HG03378 (cell line): ENCODE measurements around the gene OBI1.
"Not testable (repeated sequence)": the region's sequence is repeated elsewhere in the genome, so short reads cannot be mapped to it uniquely, and the experiment has no call there.

Experiments used
- ATAC-seq: cut with Tn5 transposase; IDR thresholded peaks from one replicate; pipeline ENCODE4 v1.9.1; 2021; ENCODE audit warnings: mild to moderate bottlenecking, moderate library complexity; ENCODE audit not compliant: unreplicated experiment

Gene OBI1

GRCh38 chr13:78649997-78650716, 8.8 kb downstream of the OBI1 start:
- ATAC-seq: no peak

- not testable (repeated sequence) for ATAC-seq
These were observed 11.8 kb downstream of the OBI1 start for GRCh38 chr13:78647109-78647678.

GRCh38 chr13:78638216-78638615, 20.7 kb downstream of the OBI1 start:
- peak; percentile 75 for ATAC-seq

DNA sequence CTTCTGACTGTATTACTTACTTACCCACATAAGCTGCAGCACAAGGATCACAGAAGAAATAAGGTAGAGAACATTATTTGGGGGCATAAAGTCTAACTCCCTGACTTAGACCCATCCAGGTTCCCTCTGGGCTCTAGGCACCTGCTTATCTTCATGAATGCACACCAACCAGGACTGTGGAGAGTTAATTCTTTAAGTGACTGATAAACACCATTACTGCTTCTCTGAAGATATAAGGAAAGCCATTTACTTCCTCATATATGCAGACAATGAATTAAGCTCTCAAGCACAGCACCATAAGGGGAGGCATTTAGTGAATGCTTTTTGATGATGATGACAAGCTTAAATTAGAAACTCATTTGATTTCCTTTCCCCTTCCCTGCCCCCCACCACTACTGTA, 22.5 kb downstream of the OBI1 start:
- ATAC-seq: no peak

GRCh38 chr13:78632996-78633395, 26.0 kb downstream of the OBI1 start:
- no peak for ATAC-seq

DNA sequence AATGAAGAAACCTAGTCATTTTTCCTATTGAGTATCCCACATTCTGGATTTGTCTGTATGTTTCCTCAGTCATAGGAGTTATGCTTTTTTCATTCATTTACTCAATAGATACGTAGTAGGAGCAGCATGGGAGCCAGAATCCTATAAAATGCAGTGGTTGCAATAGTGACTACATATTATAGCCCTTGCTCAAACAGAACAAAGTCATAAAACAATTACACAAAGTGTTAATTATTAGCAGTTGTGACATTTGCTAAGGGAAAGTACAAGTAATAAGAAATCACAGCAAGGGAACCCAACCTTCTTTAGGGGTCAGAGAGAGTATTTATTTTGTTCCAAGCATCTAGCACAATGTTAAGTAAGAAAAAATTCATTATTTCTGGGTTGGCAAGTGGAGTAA, 27.9 kb downstream of the OBI1 start:
- ATAC-seq: no peak

DNA sequence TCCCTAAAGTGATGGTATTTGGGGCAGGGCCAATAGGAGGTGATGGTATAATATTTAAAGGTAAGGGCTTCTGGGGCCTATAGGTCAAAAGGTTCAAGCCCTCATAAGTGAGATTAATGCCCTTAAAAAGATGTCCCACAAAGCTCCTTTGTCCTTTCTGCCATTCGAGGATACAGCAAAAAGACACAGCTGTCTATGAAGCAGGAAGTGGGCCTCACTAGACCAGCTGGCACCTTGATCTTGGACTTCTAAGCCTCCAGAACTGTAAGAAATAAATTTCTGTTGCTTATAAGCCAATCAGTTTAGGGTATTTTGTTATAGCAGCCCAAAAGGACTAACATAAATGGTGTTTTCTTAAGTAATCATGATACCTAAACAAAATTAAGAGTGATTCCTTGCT, 28.4 kb downstream of the OBI1 start:
- no peak for ATAC-seq

GRCh38 chr13:78625384-78625783, 33.6 kb downstream of the OBI1 start:
- no peak for ATAC-seq

GRCh38 chr13:78623132-78623531, 35.8 kb downstream of the OBI1 start:
- no peak for ATAC-seq

- ATAC-seq: no peak
These were observed 38.0 kb downstream of the OBI1 start for GRCh38 chr13:78620936-78621470.

- no peak for ATAC-seq
These were observed 40.5 kb downstream of the OBI1 start for GRCh38 chr13:78618411-78618810.

DNA sequence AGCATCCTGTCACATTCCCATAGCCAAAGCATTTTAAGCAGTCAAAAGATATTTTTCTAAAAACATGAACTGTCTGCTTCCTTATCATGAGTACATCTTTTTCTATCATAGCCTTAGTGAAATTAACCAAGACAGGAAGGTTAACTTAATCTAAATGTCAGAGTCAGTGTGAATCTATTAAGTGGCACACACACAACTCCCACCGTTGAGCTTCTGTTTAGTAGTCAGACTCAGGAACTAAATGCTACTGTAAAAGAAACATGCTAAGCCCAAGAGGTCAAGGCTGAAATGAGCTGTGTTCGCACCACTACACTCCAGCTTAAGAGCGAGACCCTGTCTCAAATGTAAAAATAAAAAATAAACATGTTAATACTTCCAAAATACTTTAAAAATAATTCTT, 47.9 kb downstream of the OBI1 start:
- no peak for ATAC-seq

DNA sequence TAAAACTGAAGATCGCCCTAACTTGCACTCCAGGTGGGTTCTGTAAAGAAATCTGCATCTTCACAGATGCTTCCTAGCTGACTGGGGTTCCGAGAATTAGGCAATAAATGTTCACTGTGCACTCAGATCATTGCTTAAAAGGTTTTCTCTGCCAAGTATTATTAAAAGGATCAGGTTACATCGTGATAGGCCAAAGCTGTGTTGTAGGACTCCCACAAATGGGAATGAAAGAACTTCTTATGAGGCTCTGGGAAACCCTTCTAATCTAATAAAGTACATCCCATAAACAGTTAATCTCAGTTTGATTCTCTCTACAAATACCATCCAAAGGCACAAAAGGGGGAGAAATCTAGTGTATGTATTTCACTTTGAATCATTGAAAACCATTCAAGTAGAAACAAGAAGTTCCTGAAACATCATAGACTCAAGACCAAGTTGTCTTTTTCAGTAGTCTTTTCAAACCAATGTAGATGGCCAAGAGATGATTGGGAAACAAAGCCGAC, 48.5 kb downstream of the OBI1 start:
- no peak for ATAC-seq

- ATAC-seq: no peak
These were observed 49.3 kb downstream of the OBI1 start for GRCh38 chr13:78609464-78610205.

GRCh38 chr13:78608688-78609463, 50.1 kb downstream of the OBI1 start:
- ATAC-seq: no peak

GRCh38 chr13:78608252-78608687, 50.7 kb downstream of the OBI1 start:
- ATAC-seq: no peak

DNA sequence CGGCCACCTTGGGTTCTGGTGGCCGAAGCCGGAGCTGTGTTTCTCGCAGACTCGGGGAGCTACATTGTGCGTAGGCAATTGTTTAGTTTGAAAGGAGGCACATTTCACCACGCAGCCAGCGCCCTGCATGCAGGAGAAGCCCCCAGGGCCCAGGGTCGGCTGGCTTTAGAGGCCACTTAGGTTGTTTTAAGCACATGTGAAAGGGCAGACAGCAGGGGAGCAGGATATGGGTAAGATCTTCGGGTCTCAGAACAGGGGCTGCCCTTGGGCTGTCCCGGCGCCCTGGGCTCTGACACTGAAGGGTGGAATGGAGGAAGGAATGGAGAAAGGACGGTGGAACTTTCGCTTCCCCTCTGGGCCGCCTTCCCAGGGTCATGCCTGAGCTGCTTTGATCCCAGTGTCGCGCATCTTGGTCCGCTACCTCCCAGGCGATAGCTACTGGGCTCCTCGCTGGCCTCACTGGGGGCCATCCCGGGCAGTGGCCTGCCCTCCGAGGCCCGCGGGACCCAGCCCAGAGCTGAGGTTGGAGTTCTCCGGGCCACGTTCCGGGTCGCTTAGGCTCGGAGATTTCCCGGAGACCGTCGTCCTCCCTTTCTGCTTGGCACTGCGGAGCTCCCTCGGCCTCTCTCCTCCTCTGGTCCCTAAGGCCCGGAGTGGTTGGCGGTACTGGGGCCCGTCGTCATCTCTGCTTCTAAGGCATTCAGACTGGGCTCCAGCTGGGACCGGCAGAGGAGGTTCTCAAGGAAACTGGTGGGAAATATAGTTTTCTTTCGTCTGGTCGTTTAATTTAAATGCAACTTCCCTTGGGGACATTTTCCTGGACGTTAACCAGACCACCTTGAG, 51.3 kb downstream of the OBI1 start:
- no peak for ATAC-seq

DNA sequence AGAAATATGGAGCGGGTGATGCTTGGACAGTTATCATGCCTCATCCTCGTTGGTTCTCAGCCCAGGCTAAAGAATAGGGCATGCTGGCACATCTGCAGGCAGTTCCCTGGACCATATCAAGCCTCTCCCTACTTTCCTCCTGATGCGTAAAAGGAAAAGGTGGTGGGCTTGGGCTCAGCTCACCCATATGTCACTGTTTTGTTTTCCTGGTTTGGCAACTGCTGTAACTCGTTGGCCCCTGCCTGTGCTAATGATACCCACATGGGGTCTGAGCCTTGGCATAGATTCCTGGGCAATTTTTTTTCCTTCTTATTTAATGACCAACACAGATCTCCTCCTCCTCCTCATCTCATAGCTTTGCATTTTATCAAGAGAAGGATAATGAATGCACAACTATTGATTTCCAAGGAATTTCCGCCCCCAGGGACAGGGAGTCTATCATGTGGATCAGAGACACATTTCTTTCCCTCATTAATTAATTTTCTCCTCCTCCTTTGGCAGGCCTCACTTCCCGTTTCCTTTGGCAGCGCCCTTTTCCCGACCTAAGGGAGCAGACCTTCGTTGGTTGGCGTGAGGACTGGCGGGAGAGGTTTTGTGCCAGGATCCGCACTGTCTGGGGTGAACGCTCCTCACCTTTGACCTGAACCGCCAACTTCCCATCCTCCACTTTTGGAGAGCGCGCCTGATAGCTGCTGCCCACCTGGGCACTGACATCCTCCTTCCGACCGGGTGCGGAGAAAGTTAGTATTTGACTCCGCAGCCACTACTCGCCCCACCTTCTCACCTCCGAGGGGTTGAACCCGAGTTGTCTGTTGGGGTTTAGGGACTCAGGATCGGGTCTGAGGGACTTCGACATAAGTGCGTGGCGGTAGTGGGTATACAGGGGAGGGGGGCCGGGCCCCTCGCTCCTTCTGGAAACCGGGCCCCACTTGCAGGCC, 52.2 kb downstream of the OBI1 start:
- ATAC-seq: no peak
